NCI-H1694 (cell line): ENCODE results near the gene SLC26A4.

Source experiments
- DNase-seq: peaks from one replicate; lab custom pipeline; 2025; lab: John Stamatoyannopoulos, UW

SLC26A4 gene

DNA sequence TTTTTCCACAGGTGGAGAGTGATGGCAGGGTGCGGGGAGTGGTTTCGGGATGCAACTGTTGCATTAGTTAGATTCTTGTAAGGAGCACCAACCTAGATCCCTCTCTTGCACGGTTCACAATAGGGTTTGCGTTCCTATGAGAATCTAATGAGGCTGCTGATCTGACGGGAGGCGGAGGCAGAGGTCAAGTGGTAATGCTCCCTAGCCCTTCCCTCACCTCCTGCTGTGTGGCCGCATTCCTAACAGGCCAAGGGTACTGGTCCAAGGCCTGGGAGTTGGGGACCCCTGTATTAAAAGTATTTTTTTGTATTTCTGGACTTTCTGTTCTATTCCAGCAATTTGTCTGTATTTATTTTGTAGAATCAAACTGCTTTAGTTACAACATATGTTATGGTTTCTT lies 90.5 kb downstream of the SLC26A4 start:
- no peak for DNase-seq

GRCh38 chr7:107754642-107755041 lies 94.0 kb downstream of the SLC26A4 start:
- DNase-seq, result no peak

GRCh38 chr7:107758667-107759066 lies 98.0 kb downstream of the SLC26A4 start:
- no peak for DNase-seq

DNA sequence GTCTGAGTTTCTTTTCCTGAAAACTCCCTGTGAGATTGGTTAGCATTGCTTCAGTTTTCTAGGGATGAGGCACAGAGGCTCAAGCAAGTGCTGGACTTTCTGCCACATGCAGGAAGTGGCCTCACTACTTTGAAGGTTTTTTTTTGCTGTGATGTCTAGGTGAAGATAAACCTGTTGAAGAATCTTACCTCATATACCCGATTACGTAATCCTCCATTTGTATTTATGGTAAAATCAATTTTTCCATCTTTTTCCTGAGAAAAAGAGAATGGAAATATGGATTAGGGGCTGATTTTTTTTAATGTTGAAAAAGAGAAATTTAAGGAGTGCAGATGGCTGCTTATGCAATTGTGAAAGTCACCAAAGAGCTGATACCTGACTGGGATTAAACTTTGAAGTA lies 106.8 kb downstream of the SLC26A4 start:
- no peak for DNase-seq
